H1 (cell line): ENCODE data around the gene CROCC. TPM values are rescaled to one million over a fixed set of nuclear protein-coding genes. Genes with fewer than 3 reads are reported as not detected.

Experiments
- CTCF ChIA-PET: fragments of 300-600 bp; sonication (Branson Sonifier 250); formaldehyde crosslinking; loops from one replicate; lab custom pipeline; 2021; ENCODE audit not compliant: partially characterized antibody; lab: Charles Lee
- POLR2A ChIA-PET: fragments of 300-600 bp; sonication (Branson Sonifier 250); formaldehyde crosslinking; loops from one replicate; lab custom pipeline; 2021; ENCODE audit warnings: inconsistent platforms; ENCODE audit not compliant: partially characterized antibody; lab: Charles Lee
- DNase-seq, 2 experiments: peaks; one replicate each; pipeline versions ENCODE4 v3.0.0 to v3.0.0-alpha.2; 2010 to 2022; ENCODE audit warnings: low spot score in 2 of 2, low read depth in 1 of 2, mixed read lengths in 1 of 2
- FAIRE-seq: peaks from 2 replicates; lab custom pipeline; 2011; peaks lifted over from hg19 to GRCh38; lab: Jason Lieb, UNC
- H2AFZ ChIP-seq: 2 replicates; pipeline ENCODE4 v1.8.1; 2012; ENCODE audit warnings: low read length, inconsistent platforms
- H2AK5ac ChIP-seq: 2 replicates; pipeline ENCODE4 v1.6.1; 2013; ENCODE audit warnings: low read depth, low read length
- H2BK120ac ChIP-seq: replicated peaks from 2 replicates; pipeline ENCODE3; 2013; ENCODE audit warnings: low read depth, low read length, inconsistent platforms
- H2BK12ac ChIP-seq: 2 replicates; pipeline ENCODE4 v1.6.1; 2013; ENCODE audit warnings: low read depth, low read length
- H2BK15ac ChIP-seq: 2 replicates; pipeline ENCODE4 v1.6.1; 2013; ENCODE audit warnings: low read length
- H2BK20ac ChIP-seq: 2 replicates; pipeline ENCODE4 v1.6.1; 2013; ENCODE audit warnings: low read length
- H2BK5ac ChIP-seq: 2 replicates; pipeline ENCODE4 v1.6.1; 2013; ENCODE audit warnings: low read depth, low read length
- H3K14ac ChIP-seq: 2 replicates; pipeline ENCODE4 v1.6.1; 2013; ENCODE audit warnings: inconsistent platforms; ENCODE audit not compliant: insufficient read length
- H3K18ac ChIP-seq: 2 replicates; pipeline ENCODE4 v1.6.1; 2013; ENCODE audit warnings: low read length; ENCODE audit errors: extremely low read depth
- H3K23ac ChIP-seq: 2 replicates; pipeline ENCODE4 v1.6.1; 2013; ENCODE audit warnings: inconsistent platforms; ENCODE audit not compliant: insufficient read length
- H3K23me2 ChIP-seq: 2 replicates; pipeline ENCODE4 v1.6.1; 2013; ENCODE audit warnings: low read depth, low read length
- H3K27ac ChIP-seq: 2 replicates; pipeline ENCODE4 v1.6.1; 2011; ENCODE audit warnings: low read depth, low read length, inconsistent platforms
- H3K27me3 ChIP-seq, 4 experiments: replicated peaks in 1 of 4; 1 replicate in 1 of 4; 2 replicates in 3 of 4; pipeline versions ENCODE4 v1.6.1 to v1.8.1; 2011 to 2013; ENCODE audit warnings: low read length in 3 of 4, mild to moderate bottlenecking in 3 of 4, inconsistent platforms in 2 of 4, mixed read lengths in 2 of 4, moderate library complexity in 1 of 4; ENCODE audit not compliant: control insufficient read depth in 3 of 4, insufficient read depth in 3 of 4; ENCODE audit errors: extremely low read depth in 1 of 4
- H3K36me3 ChIP-seq, 4 experiments: 2 replicates each; pipeline versions ENCODE4 v1.6.1 to v1.8.1; 2011 to 2013; ENCODE audit warnings: mild to moderate bottlenecking in 4 of 4, low read length in 3 of 4, moderate library complexity in 2 of 4, control low read depth in 1 of 4, inconsistent platforms in 1 of 4; ENCODE audit not compliant: insufficient read depth in 4 of 4, control insufficient read depth in 2 of 4
- H3K4ac ChIP-seq: replicated peaks from 2 replicates; pipeline ENCODE3; 2013; ENCODE audit warnings: low read length, low read depth, mixed read lengths, inconsistent platforms; ENCODE audit not compliant: insufficient read length
- H3K4me1 ChIP-seq, 4 experiments: replicated peaks in 1 of 4; 1 replicate in 1 of 4; 2 replicates in 3 of 4; pipeline versions ENCODE4 v1.6.1 to v1.8.1; 2011 to 2013; ENCODE audit warnings: low read length in 3 of 4, inconsistent platforms in 2 of 4, mixed read lengths in 1 of 4; ENCODE audit not compliant: insufficient read depth in 4 of 4, control insufficient read depth in 3 of 4
- H3K4me2 ChIP-seq, 2 experiments: 2 replicates each; pipeline versions ENCODE4 v1.6.1 to v1.8.1; 2011 to 2013; ENCODE audit warnings: low read depth in 2 of 2, low read length in 2 of 2, control low read depth in 1 of 2, inconsistent platforms in 1 of 2, mild to moderate bottlenecking in 1 of 2; ENCODE audit not compliant: insufficient read depth in 1 of 2
- H3K4me3 ChIP-seq, 4 experiments: fragments of 200-600, 300-600 bp in 1 of 4; sonication (generic), shearing (Covaris generic), sonication (Bioruptor Twin) in 1 of 4; 2 replicates each; pipeline versions ENCODE4 v1.5.1 to v1.8.1; 2011 to 2016; ENCODE audit warnings: low read length in 4 of 4, low read depth in 3 of 4, control low read depth in 2 of 4, inconsistent platforms in 2 of 4, mild to moderate bottlenecking in 2 of 4, mixed read lengths in 1 of 4, moderate library complexity in 1 of 4; ENCODE audit not compliant: insufficient read depth in 2 of 4; ENCODE audit errors: extremely low read depth in 1 of 4
- H3K56ac ChIP-seq: replicated peaks from 2 replicates; pipeline ENCODE3; 2013; ENCODE audit warnings: low read depth, mild to moderate bottlenecking, mixed read lengths, low read length, inconsistent platforms; ENCODE audit not compliant: insufficient read length
- H3K79me1 ChIP-seq: 2 replicates; pipeline ENCODE4 v1.6.1; 2013; ENCODE audit warnings: low read depth, low read length, control low read depth
- H3K79me2 ChIP-seq, 2 experiments: 2 replicates each; pipeline versions ENCODE4 v1.6.1 to v1.8.1; 2012 to 2013; ENCODE audit warnings: low read length in 2 of 2, mild to moderate bottlenecking in 2 of 2, inconsistent platforms in 1 of 2; ENCODE audit not compliant: insufficient read depth in 2 of 2, control insufficient read depth in 1 of 2
- H3K9ac ChIP-seq, 4 experiments: replicated peaks in 1 of 4; 1 replicate in 1 of 4; 2 replicates in 3 of 4; pipeline versions ENCODE4 v1.6.1 to v1.8.1; 2011 to 2013; ENCODE audit warnings: low read depth in 3 of 4, low read length in 3 of 4, control low read depth in 2 of 4, mild to moderate bottlenecking in 2 of 4, moderate library complexity in 2 of 4, inconsistent platforms in 1 of 4; ENCODE audit errors: extremely low read depth in 1 of 4
- H3K9me3 ChIP-seq, 2 experiments: 2 replicates each; pipeline versions ENCODE4 v1.6.1 to v1.8.1; 2012 to 2013; ENCODE audit warnings: mild to moderate bottlenecking in 2 of 2, moderate library complexity in 2 of 2, control low read depth in 1 of 2, inconsistent platforms in 1 of 2, low read depth in 1 of 2, low read length in 1 of 2, mixed read lengths in 1 of 2; ENCODE audit not compliant: insufficient read depth in 2 of 2
- H4K20me1 ChIP-seq, 2 experiments: replicated peaks in 1 of 2; 2 replicates each; pipeline versions ENCODE3 to v1.8.1; 2011 to 2013; ENCODE audit warnings: inconsistent platforms in 2 of 2, low read length in 2 of 2, mild to moderate bottlenecking in 1 of 2; ENCODE audit not compliant: insufficient read depth in 2 of 2, control insufficient read depth in 1 of 2
- H4K5ac ChIP-seq: 2 replicates; pipeline ENCODE4 v1.6.1; 2013; ENCODE audit warnings: low read length, low read depth, mixed read lengths, inconsistent platforms; ENCODE audit not compliant: insufficient read length
- H4K8ac ChIP-seq: 2 replicates; pipeline ENCODE4 v1.8.0; 2013; ENCODE audit warnings: mild to moderate bottlenecking, moderate library complexity, low read length, inconsistent platforms; ENCODE audit not compliant: insufficient read depth; ENCODE audit errors: extremely low read depth
- H4K91ac ChIP-seq: replicated peaks from 2 replicates; pipeline ENCODE3; 2013; ENCODE audit warnings: low read length, mixed read lengths, inconsistent platforms; ENCODE audit not compliant: insufficient read length
- CBX5 ChIP-seq: fragments of 300-800, 300-1000 bp; sonication (generic); IDR thresholded peaks from 2 replicates; pipeline ENCODE4 v1.7.1; 2016; ENCODE audit warnings: antibody characterized with exemption, low read length, low read depth
- FOSL1 ChIP-seq: IDR thresholded peaks from 2 replicates; pipeline ENCODE4 v1.6.1; 2011; ENCODE audit warnings: mild to moderate bottlenecking, low read depth, low read length, moderate library complexity; ENCODE audit not compliant: insufficient read depth
- KDM4A ChIP-seq: IDR thresholded peaks from one replicate; pipeline ENCODE4 v1.7.1; 2012; ENCODE audit warnings: low read depth, mild to moderate bottlenecking, moderate library complexity, low read length, inconsistent platforms; ENCODE audit not compliant: severe bottlenecking
- RFX5 ChIP-seq: IDR thresholded peaks from 2 replicates; pipeline ENCODE4 v1.6.1; 2011; ENCODE audit warnings: low read depth, low read length, improper control_type of control experiment, borderline replicate concordance
- WGBS, 2 experiments: shearing (Covaris generic) in 1 of 2; methylation state at CpG; one replicate each; pipeline versions ENCODE4 v1.1.6 to v1.1.7; 2013 to 2015; ENCODE audit warnings: low lambda C conversion rate in 2 of 2, mixed read lengths in 2 of 2, inconsistent platforms in 1 of 2, low coverage in 1 of 2, missing lambda C conversion rate in 1 of 2; ENCODE audit not compliant: insufficient replicate concordance in 2 of 2, insufficient coverage in 1 of 2, insufficient read length in 1 of 2; ENCODE audit errors: extremely low coverage in 1 of 2, missing lambda C conversion rate in 1 of 2; 5-methylcytosine and 5-hydroxymethylcytosine counted together
- polyA plus RNA-seq, 7 experiments: library from polyadenylated mRNA; depleted of rRNA in 3 of 7; stranded (reverse) in 5 of 7; unstranded in 2 of 7; fragments of >200 nt in 5 of 7; fragments of 200-250 nt in 2 of 7; gene quantifications; 1 replicate in 5 of 7; 2 replicates in 1 of 7; 4 replicates in 1 of 7; pipeline versions ENCODE4 v1.2.1 to v1.2.3, GENCODE V29; 2011 to 2013; ENCODE audit warnings: missing spikeins in 2 of 7, mixed read lengths in 2 of 7
- total RNA-seq: library from RNA; stranded (reverse); fragmentation: NEBNext Ultra II Directional; extraction: Animal tissue kit (Norgen Biotek cat#: 25700); gene quantifications from 2 replicates; pipeline ENCODE4 v1.2.1, GENCODE V29; 2021

Gene CROCC
- total and polyA plus RNA-seq, 2 of the 8 experiments (the other 6 are each of a cell fraction or from before 2014, with no cell fraction given), result 12.1 to 39.5 TPM

GRCh38 chr1:16972189-16972895 is 50.6 kb downstream of the CROCC start:
- Histone ChIP-seq H4K20me1 (peaks cover 13 to 20% of the 10 kb centered on the region in 2 experiments), H3K56ac (no peak overlapping the region), H2AFZ (no peak overlapping the region), H3K9me3 (no peaks in the 10 kb centered on the region), H3K23me2 (peaks cover 3% of the 10 kb centered on the region; the same call in 1 of the 2 replicates), H3K4ac (no peak overlapping the region), H3K36me3 (peaks cover 9 to 33% (median 29%) of the 10 kb centered on the region in 4 experiments), H2BK15ac (0 out of 2 replicates have a peak overlapping the region, but pooled peaks have one; percentile 29), H3K79me2 (peaks cover 0 to 3% of the 10 kb centered on the region in 2 experiments; a peak in 1 of 4 replicates), H2AK5ac (no peak overlapping the region), H2BK120ac (no peak overlapping the region), H3K4me2 (no peak overlapping the region), H2BK5ac (peak overlapping the region; percentile 60; the same call in 1 of the 2 replicates), H3K27me3 (no peaks in the 10 kb centered on the region), H4K91ac (no peak overlapping the region), H3K9ac (no peak overlapping the region), H3K14ac (no peak overlapping the region), H2BK20ac (no peak overlapping the region), H3K23ac (no peak overlapping the region), H2BK12ac (no peak overlapping the region), H3K4me3 (no peak overlapping the region), H3K27ac (no peak overlapping the region), H3K18ac (no peak overlapping the region), H4K5ac (no peak overlapping the region), H3K79me1 (peaks cover 1% of the 10 kb centered on the region; the same call in 1 of the 2 replicates), H3K4me1 (peaks cover 0 to 11% (median 8%) of the 10 kb centered on the region in 4 experiments; a peak in 6 of 7 replicates), H4K8ac (no peak overlapping the region)
- DNase-seq, result no peak
- no peak for TF ChIP-seq FOSL1
- no peak for TF ChIP-seq CBX5
- no peak for TF ChIP-seq KDM4A
- no peak for TF ChIP-seq RFX5
- 90% methylated on average over 10 of the region's 11 CpGs; no CpG with 5 or more reads in 1 of the 2 experiments for WGBS, 2 experiments
- FAIRE-seq, result no peak
- ChIA-PET CTCF (interaction anchor here (0.7 to 14.3 kb wide), 6 partner anchors 11 to 51 kb away, joined by 3 to 267 read pairs (median 3); partner anchors contain the start of genes CROCC and MFAP2), POLR2A (interaction anchor here (0.6 to 9.5 kb wide), 7 partner anchors 8 to 42 kb away, joined by 3 to 92 read pairs (median 3); partner anchors contain the start of gene MFAP2)
